ENCODE measurements around the gene SPTB.

The SPTB gene

DNA sequence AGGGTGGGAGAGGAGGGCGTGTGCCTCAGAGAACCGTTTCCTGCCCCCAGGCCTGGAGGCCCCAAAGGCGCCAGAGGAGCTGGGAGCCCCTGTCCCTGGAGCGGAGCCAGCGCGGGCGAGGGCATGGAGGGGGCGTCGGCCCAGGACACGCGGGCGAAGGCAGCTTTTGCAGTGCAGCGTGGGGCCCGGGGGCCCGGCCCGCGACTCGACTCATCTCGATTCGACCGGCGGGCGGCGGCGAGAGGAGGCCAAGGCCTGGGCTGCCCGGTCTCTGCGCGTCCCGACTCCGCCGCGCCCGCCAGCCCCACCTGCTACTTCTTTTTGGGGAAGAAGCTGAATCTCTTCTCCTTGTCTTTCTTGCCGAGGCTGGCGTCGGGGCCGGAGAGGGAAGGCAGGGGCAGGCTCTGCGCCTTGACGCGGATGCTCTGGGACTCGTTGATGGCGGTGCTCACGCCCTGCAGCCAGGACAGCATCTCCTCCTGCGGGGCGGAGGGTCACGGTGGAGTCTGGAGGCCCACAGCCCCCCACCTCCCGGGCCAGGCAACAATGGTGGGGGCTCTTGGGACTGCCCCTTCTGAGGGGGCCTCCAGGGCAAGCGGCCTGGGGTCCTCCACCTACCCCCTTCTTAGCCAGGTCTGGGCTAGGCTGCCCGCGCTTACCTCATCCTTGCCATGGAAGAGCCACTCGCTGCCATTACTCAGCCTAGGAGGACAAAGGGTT, 130.6 kb downstream of the SPTB start:
- DNase-seq (ENCODE audit: low read depth) = no peak

DNA sequence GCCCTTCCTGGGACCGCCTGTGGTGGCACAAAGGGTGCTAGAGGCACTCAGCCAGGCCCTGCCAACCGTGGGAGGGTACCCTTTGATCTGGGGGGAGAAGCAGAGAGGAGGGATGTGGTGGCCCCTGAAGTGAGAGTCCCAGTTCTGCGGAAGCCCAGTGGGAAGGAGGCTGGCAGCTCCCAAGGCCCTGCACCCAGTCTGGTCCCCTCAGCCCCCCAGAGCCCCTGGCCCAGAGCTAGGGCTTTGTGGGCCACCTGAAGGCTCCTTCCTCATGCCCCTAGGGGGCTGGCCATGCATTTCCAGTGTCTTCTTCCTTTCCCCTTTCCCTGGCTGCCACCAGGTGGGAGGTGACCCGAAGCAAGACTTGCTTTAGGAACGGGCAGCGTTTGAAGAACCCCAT, 131.2 kb downstream of the SPTB start:
- no peak for DNase-seq (ENCODE audit: low read depth)

DNA sequence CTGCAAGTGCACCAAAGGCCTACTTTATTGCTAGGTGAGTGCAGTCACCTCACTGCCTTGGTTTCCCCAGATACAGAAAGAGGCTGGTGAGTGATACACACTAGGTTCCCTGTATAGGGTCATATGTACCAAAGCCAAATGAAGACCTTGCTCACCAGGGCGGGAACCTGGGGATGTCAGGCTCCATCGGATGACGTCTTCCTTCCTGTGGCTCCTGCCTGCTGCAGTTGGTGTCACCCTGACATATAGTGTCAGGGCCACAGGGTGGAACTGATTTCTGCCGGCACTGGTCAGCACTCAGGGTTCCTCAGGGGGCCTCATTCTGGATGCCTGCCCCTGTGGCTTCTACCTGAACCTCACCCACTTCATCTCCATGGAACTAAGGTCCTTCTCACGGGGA, 132.4 kb downstream of the SPTB start:
- DNase-seq (ENCODE audit: low read depth) = no peak

- DNase-seq (ENCODE audit: low read depth) = peak; percentile 53
Observed at GRCh38 chr14:64746298-64747250, 133.1 kb downstream of the SPTB start.

GRCh38 chr14:64745511-64746091, 134.1 kb downstream of the SPTB start:
- DNase-seq (ENCODE audit: low read depth) = peak; percentile 45

DNA sequence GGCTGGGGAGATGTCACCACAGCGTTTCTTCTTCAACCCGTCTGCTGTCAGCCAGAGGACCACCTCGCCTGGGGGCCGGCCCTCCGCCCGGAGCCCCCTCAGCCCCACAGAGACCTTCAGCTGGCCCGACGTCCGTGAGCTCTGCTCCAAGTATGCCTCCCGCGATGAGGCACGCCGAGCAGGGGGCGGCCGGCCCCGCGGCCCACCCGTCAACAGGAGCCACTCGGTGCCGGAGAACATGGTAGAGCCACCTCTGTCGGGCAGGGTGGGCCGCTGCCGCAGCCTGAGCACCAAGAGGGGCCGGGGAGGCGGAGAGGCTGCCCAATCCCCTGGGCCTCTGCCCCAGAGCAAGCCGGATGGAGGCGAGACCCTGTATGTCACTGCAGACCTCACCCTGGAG, 136.6 kb downstream of the SPTB start:
- no peak for DNase-seq (ENCODE audit: low read depth)

GRCh38 chr14:64741961-64742360, 137.7 kb downstream of the SPTB start:
- no peak for DNase-seq (ENCODE audit: low read depth)

- DNase-seq (ENCODE audit: low read depth) = no peak
Observed at GRCh38 chr14:64741200-64741599, 138.5 kb downstream of the SPTB start.

DNA sequence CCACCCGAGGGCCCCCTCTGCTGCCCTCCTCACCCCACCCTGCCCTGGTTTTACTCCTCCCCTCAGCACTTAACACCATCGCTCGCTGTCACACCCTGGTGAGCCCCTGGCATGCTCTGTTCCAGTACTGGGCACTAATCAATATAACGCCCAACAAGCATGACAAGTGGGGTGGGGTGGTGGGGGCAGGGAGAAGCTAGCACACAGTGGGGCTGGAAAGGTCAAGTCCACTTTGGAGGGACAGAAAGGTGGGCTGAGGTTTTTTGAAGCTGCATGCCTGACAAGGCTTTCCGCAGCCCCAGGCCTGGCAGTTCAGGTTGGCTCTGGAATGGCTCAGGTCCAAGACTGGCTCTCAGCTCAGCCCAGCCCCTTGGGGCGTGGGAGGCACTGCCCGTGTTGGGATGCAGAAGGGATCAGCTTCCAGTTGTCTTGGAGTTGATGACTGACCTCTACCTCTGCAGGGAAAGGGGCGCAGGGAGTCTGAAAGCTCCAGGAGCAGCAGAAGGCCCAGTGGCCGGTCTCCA, 141.4 kb downstream of the SPTB start:
- DNase-seq (ENCODE audit: low read depth) = no peak

- DNase-seq (ENCODE audit: low read depth) = no peak
Observed at GRCh38 chr14:64737391-64738280, 142.1 kb downstream of the SPTB start.

DNA sequence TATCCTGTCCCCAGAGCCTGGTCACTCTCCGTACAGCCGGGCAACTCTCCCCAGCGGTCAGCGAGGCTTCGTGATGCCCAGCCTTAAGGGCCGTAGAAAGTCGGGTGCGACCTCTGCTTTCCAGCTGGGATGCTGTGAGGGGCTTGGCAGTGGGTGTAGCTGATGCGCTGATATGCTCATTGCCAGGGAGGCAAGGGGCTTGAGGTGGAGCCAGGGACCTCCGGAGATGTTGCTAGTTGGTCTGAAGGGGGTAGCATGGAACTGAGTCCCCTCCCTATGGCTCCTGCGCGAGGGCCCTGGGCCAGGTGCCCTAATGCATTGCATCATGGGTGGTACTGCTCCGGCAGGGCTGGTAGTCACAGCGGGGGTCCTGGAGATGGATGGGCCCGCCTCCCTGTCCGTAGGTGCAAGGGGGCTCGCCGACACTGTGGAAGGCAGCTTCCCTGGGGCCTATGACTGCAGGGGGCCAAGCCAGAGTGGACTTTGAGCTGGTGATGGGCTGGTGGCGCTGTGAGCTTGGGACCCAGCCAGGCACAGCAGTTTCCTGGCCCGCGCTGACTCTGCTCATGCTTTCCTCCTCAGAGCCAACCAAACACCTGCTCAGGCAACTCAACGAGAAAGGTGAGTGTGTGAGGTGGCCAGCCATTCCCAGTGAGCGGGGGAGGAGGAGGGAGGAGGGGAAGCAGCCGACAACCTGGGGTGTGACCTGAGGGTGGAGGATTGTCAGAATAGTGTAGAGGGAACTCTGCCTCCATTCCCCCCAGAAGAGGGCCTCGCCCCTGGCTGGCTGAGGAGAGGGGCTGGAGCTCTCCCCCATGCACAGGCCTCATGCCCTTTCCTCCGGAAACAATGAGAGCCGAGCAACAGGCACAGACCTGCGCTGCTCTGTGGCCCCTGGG, 143.2 kb downstream of the SPTB start:
- no peak for DNase-seq (ENCODE audit: low read depth)

DNA sequence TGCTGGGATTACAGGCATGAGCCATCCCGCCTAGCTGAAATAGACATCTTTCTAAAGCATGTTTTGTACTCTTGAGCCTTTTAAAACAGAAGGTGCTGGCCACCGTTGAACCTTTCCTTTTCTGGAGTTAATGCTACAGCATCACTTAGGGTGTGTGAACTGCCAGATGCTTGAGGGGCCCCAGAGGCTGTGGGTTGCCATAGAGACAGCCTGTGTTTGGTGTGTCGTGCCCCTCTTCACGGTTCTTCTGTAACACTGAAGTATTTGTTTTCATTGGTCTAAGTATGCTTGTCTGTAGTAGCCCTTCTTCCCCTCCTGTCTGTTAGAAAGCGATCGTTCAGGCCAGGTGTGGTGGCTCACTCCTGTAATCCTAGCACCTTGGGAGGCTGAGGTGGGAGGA, 144.7 kb downstream of the SPTB start:
- DNase-seq (ENCODE audit: low read depth) = no peak

GRCh38 chr14:64733899-64734298, 145.8 kb downstream of the SPTB start:
- DNase-seq (ENCODE audit: low read depth) = no peak

GRCh38 chr14:64733321-64733720, 146.4 kb downstream of the SPTB start:
- no peak for DNase-seq (ENCODE audit: low read depth)

DNA sequence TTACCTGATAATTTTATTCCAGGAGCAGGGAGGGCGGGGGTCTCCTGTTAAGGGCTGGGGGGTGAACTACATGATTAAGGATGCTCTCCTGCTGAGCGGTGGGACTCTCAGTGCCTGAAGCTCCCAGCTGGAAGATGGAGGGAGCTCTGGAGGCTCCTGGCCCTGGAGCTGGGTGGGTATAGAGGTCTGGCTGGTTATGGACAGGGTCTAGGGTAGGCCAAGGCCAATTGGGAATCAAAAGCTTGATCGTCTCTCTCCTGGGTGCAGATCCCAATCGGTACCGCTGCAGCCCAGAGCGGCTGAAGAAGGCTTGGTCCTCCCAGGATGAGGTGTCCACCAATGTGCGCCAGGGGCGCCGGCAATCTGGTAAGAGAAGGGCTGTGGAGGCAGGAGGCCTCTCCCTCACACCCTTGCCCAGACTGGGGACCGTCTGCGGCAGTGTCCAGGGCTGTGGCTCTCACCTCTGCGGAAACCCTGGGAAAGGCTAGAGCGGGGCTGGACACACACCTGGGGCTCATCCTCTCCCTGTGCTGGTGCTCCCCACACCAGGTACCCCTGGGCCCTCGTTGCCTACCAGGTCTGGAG, 147.1 kb downstream of the SPTB start:
- DNase-seq (ENCODE audit: low read depth) = no peak

DNA sequence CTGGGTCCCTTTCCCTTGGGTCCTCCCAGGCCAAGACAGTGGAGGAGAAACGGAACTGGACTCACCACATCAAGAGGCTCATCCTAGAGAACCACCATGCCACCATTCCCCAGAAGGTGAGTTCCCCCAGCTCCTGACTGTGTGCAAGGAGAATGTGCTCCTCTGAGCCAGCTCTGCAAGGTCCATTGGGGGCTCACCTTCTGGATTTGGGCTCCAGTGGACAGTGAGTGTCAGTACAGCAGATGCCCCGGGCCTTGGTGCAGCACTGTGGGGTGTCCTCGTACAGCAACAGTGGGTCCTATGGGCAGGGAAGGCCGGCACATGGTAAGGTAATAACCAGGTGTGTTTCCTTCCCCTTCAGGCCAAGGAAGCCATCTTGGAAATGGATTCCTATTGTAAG, 147.6 kb downstream of the SPTB start:
- DNase-seq (ENCODE audit: low read depth) = no peak

GRCh38 chr14:64731141-64731581, 148.5 kb downstream of the SPTB start:
- DNase-seq (ENCODE audit: low read depth) = no peak

GRCh38 chr14:64730681-64731080, 149.0 kb downstream of the SPTB start:
- DNase-seq (ENCODE audit: low read depth) = no peak

DNA sequence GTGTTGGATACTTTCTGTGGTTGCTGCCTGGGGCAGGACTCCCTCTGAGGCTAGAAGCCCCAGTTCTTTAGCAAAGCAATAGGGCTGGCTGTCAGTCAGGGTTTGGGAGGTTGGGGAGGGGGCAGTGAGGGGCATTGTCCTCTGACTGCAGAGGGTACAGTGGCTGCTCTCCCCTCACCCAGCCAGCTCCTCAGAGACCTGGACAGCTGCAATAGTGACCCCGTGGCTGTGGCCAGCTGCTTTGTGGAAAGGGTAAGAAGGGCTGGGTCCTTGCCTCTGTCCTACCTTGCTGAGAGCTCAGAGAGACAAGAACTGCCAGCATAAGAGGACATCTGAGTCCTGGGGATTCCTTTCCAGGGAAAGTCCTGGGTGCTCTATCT, 149.7 kb downstream of the SPTB start:
- DNase-seq (ENCODE audit: low read depth) = no peak

- no peak for DNase-seq (ENCODE audit: low read depth)
Observed at GRCh38 chr14:64729386-64730060, 150.2 kb downstream of the SPTB start.

All from EH (cell line).